ENCODE results near the gene OR2T35.
"Not testable (repeated sequence)": the region's sequence is repeated elsewhere in the genome, so short reads cannot be mapped to it uniquely, and the experiment has no call there.

Gene OR2T35
- 0 reads per million in 9 experiments for total RNA-seq

- H3K4me3 Mint-ChIP-seq; H3K36me3 Mint-ChIP-seq (ENCODE audit: insufficient read depth); H3K27ac Mint-ChIP-seq; H3K9me3 Mint-ChIP-seq; H3K27me3 Mint-ChIP-seq; ATAC-seq (replicated peaks); H3K4me1 Mint-ChIP-seq (ENCODE audit: low read depth in 2 of 2); DNase-seq: not testable (repeated sequence)
Observed at GRCh38 chr1:248645178-248645577, at the start of gene OR2T35. OR2T35 (minus strand) TSS chr1:248645278; CDS start chr1:248639258, 6,020 bp downstream.

- H3K4me1 Mint-ChIP-seq (ENCODE audit: low read depth in 2 of 2) = no peaks in the 10 kb centered on the region
- no peak overlapping the region for H3K4me3 Mint-ChIP-seq
- ATAC-seq (replicated peaks) (no peak), DNase-seq (no peak)
- no peak overlapping the region for H3K27ac Mint-ChIP-seq
- peaks cover 6 to 7% of the 10 kb centered on the region in 2 donors for H3K9me3 Mint-ChIP-seq
- H3K27me3 Mint-ChIP-seq = peaks cover 23 to 40% of the 10 kb centered on the region in 2 donors
- no peaks in the 10 kb centered on the region for H3K36me3 Mint-ChIP-seq (ENCODE audit: insufficient read depth)
Observed at GRCh38 chr1:248691567-248692155, 46.6 kb upstream of the OR2T35 start.

DNA sequence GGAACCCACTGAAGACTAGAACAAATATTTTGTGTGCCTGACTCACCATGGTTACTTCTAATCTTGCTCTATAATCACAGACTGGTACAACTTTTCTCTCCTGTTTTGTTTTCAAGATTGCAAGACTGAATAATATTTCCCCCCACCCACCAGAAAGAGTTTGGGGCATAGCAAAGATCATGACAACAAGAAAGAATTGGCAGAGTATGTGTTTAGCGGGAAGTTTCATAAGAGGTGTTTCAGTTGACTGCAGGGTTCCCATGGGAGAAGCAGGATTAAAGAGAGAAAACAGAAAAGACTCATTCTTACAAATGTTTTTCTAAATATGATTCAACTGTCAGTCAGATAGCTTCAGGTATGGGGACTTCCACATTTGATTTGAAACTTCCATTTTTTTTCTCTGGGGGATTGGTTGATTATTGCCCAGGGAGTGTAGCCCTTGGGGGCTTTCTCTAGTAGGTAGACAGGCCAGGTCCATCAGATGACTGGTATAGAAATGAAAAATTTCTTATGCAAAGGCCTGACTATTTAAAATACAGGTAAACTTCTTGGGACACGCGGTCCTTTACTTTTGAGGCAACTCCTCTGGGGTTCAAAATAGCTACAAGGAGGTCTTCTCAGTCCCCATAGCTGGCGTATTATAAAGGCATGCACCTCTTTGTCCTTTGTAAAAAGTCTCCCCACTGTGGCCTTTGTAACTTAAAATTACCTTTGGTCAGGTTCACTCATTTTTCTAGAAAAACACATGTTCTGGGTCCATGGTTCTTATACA lies 43.6 kb upstream of the OR2T35 start:
- Mint-ChIP-seq H3K4me3 (no peak overlapping the region), H3K27me3 (peaks cover 26 to 32% of the 10 kb centered on the region in 2 donors), H3K9me3 (peaks cover 6 to 7% of the 10 kb centered on the region in 2 donors), H3K4me1 (ENCODE audit: low read depth in 2 of 2) (no peaks in the 10 kb centered on the region), H3K36me3 (ENCODE audit: insufficient read depth) (no peaks in the 10 kb centered on the region), H3K27ac (no peak overlapping the region)
- DNase-seq (no peak), ATAC-seq (replicated peaks) (no peak)

GRCh38 chr1:248686815-248687214 lies 41.7 kb upstream of the OR2T35 start:
- DNase-seq = no peak
- no peak overlapping the region for H3K27ac Mint-ChIP-seq
- H3K4me3 Mint-ChIP-seq = no peak overlapping the region
- no peaks in the 10 kb centered on the region for H3K4me1 Mint-ChIP-seq (ENCODE audit: low read depth in 2 of 2)
- ATAC-seq (replicated peaks) = no peak
- H3K27me3 Mint-ChIP-seq = peaks cover 24 to 33% of the 10 kb centered on the region in 2 donors
- peaks cover 0 to 2% of the 10 kb centered on the region in 2 donors for H3K9me3 Mint-ChIP-seq
- no peaks in the 10 kb centered on the region for H3K36me3 Mint-ChIP-seq (ENCODE audit: insufficient read depth)

- Mint-ChIP-seq H3K27me3 (peaks cover 33 to 35% of the 10 kb centered on the region in 2 donors), H3K9me3 (no peaks in the 10 kb centered on the region), H3K4me3 (no peak overlapping the region), H3K36me3 (ENCODE audit: insufficient read depth) (no peaks in the 10 kb centered on the region), H3K27ac (no peak overlapping the region), H3K4me1 (ENCODE audit: low read depth in 2 of 2) (no peaks in the 10 kb centered on the region)
- no peak for ATAC-seq (replicated peaks)
- DNase-seq = no peak
Observed at GRCh38 chr1:248681651-248682050, 36.6 kb upstream of the OR2T35 start.

DNA sequence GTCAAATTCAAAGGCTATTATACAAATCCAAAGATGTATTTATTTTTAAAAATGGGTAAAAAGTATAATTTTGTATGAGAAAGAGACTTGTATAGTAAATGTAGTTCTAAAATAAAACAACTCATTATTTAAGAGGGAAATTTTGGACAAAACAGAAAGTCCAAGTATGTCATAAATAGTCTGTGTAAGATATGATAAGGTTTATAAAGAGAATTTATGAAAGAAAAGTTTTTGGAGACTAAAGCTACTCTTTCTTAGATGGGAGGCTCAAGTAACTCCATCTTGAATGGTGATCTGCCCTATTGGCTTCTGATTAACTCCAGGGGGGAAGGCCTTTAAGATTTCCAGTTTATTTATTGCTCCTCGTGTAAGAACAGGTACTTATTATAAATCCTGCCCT lies 24.9 kb upstream of the OR2T35 start:
- H3K27me3 Mint-ChIP-seq = no peaks in the 10 kb centered on the region
- no peak overlapping the region for H3K27ac Mint-ChIP-seq
- H3K36me3 Mint-ChIP-seq (ENCODE audit: insufficient read depth) = no peaks in the 10 kb centered on the region
- no peak overlapping the region for H3K4me3 Mint-ChIP-seq
- ATAC-seq (replicated peaks) (no peak), DNase-seq (no peak)
- no peaks in the 10 kb centered on the region for H3K9me3 Mint-ChIP-seq
- H3K4me1 Mint-ChIP-seq (ENCODE audit: low read depth in 2 of 2) = no peaks in the 10 kb centered on the region

- H3K36me3 Mint-ChIP-seq (ENCODE audit: insufficient read depth); H3K9me3 Mint-ChIP-seq; ATAC-seq (replicated peaks); H3K4me3 Mint-ChIP-seq; H3K4me1 Mint-ChIP-seq (ENCODE audit: low read depth in 2 of 2); H3K27ac Mint-ChIP-seq; DNase-seq: not testable (repeated sequence)
- H3K27me3 Mint-ChIP-seq = peaks cover 33 to 44% of the 10 kb centered on the region in 2 donors
Observed at GRCh38 chr1:248663453-248664328, 18.6 kb upstream of the OR2T35 start.

DNA sequence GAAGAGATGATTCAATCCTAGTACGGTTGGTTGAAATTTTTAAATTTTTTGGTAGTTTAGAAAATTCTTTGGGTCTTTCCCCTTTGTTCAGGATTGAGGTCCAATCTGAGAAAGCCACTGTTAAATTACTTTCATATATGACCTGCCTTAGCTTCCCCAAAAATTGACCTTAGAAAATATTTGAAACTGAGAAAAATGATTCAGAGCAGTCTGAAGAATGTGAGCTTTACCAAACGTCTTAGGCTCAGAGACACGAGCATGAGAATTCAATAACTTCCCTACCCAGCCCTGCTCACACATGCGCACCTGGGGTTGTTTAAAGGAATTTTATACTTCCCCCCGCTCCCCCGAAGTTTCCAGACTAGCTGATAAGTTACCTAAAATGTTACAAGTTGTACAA lies 11.7 kb upstream of the OR2T35 start:
- H3K9me3 Mint-ChIP-seq; DNase-seq; H3K4me3 Mint-ChIP-seq; H3K36me3 Mint-ChIP-seq (ENCODE audit: insufficient read depth); H3K4me1 Mint-ChIP-seq (ENCODE audit: low read depth in 2 of 2); ATAC-seq (replicated peaks); H3K27ac Mint-ChIP-seq: not testable (repeated sequence)
- H3K27me3 Mint-ChIP-seq = peaks cover 17 to 32% of the 10 kb centered on the region in 2 donors

GRCh38 chr1:248655354-248655753 lies 10.3 kb upstream of the OR2T35 start, which contains the start of gene OR2T27:
OR2T27 (minus strand) TSS chr1:248655528; CDS start chr1:248650884, 4,644 bp downstream.
- H3K36me3 Mint-ChIP-seq (ENCODE audit: insufficient read depth); H3K27ac Mint-ChIP-seq; H3K4me1 Mint-ChIP-seq (ENCODE audit: low read depth in 2 of 2); DNase-seq; H3K4me3 Mint-ChIP-seq; H3K9me3 Mint-ChIP-seq; ATAC-seq (replicated peaks): not testable (repeated sequence)
- H3K27me3 Mint-ChIP-seq = peaks cover 10 to 18% of the 10 kb centered on the region in 2 donors

DNA sequence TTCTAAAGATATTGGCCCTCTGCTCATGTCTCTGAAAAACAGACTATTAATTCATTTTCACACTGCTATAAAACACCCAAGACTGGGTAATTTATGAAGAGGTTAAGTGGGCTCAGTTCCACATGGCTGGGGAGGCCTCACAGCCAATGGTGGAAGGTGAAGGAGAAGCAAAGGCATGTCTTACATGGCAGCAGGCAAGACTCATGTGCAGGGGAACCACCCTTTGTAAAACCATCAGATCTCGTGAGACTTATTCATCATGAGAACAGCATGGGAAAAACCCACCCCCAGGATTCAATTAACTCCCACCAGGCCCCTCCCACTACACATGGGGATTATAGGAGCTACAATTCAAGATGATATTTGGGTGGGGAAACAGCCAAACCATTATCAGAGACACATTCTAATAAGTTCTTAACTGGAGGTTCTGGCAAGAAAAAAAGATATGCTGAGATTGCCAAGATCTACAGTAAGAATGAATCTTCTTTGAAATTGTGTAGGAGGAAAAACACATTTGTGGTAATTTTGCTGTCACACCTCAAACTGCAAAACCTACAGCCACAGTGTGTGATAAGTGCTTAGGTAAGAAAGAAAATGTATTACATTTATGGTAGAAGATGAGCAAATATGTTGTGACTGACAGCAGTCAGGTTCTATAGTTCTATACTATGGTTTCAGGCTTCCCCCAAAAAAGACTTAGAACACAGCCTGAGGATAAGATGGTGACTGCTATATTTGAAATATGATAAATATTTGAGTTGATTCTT lies 3.9 kb upstream of the OR2T35 start:
- H3K4me1 Mint-ChIP-seq (ENCODE audit: low read depth in 2 of 2); H3K27ac Mint-ChIP-seq; DNase-seq; H3K9me3 Mint-ChIP-seq; ATAC-seq (replicated peaks); H3K4me3 Mint-ChIP-seq; H3K36me3 Mint-ChIP-seq (ENCODE audit: insufficient read depth); H3K27me3 Mint-ChIP-seq: not testable (repeated sequence)

DNA sequence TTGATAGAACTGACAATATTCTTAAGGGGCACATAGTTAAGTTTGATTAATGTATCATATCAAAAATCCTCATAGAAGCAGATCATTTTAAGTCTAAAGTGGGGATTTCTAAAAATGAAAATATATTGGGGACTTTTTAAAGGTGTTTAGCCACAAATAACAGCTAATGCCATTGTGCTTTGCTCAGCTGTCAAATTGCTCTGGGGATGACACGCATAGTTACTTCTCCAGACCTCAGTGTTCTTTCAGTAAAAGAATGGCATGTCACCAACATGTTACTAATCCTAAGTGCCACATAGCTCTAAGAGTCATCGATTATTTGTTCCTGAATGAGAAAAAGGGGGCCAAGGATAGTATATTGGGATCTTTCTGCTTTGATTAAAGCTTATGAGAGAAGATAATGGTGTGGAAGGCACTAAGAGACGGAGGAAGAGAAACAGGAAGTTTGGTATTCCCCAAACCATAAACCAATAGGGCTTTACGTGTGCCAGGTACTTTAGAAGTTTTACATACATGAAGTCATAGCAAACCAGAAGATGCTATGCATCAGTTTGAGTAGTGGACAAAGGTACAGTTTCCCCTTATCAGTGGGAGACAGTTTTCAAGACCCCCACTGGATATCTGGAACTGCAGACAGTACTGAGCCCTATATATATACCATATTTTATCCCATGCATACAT lies 2.0 kb downstream of the OR2T35 start:
- not testable (repeated sequence) for H3K27me3 Mint-ChIP-seq; ATAC-seq (replicated peaks); H3K9me3 Mint-ChIP-seq; H3K36me3 Mint-ChIP-seq (ENCODE audit: insufficient read depth); H3K4me3 Mint-ChIP-seq; H3K4me1 Mint-ChIP-seq (ENCODE audit: low read depth in 2 of 2); DNase-seq; H3K27ac Mint-ChIP-seq

DNA sequence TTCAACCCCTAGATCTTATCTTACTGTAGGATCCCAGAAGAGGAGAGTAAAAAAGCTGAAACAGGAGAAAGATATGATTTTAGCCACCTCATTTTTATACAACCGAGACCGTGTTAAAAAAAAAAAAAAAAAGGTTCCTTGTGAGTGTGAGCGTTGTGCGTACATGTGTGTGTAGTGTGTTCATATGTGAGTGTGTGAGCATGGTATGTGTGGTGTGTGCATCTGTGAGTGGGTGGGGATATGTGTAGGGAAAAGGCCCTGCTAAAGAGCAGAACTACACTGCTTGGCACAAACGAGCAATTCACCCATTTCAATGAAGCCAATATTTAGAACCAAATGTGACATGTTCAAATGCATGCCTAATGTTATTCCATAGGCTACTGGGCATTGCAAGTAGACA lies 3.5 kb downstream of the OR2T35 start:
- H3K4me1 Mint-ChIP-seq (ENCODE audit: low read depth in 2 of 2); ATAC-seq (replicated peaks); H3K27ac Mint-ChIP-seq: not testable (repeated sequence)

More for the DNA sequence above, 3.5 kb downstream of the OR2T35 start:
- not testable (repeated sequence) for DNase-seq; H3K9me3 Mint-ChIP-seq; H3K27me3 Mint-ChIP-seq; H3K36me3 Mint-ChIP-seq (ENCODE audit: insufficient read depth); H3K4me3 Mint-ChIP-seq

Measured in effector memory CD8-positive, alpha-beta T cell (primary cell).